HEK293 (cell line): ENCODE results near the gene FKBP3.

ENCODE experiments used
- CTCF ChIA-PET: fragments of 350-600 bp; formaldehyde crosslinking; extraction: SDS; loops from one replicate; lab custom pipeline; 2021; ENCODE audit warnings: antibody characterized with exemption; lab: Yijun Ruan, JAX
- POLR2A ChIA-PET: fragments of 300-600 bp; formaldehyde crosslinking; extraction: SDS; loops from one replicate; lab custom pipeline; 2020; ENCODE audit warnings: antibody characterized with exemption, inconsistent platforms; lab: Yijun Ruan, JAX
- H3K27ac ChIP-seq: fragments of 200-500 bp; sonication (Bioruptor generic); 2 replicates; pipeline ENCODE4 v1.5.1; 2014; ENCODE audit warnings: low read depth, low read length, control low read depth, inconsistent platforms; ENCODE audit errors: extremely low read depth
- H3K36me3 ChIP-seq, 2 experiments: fragments of 200-500 bp in 1 of 2; sonication (Bioruptor generic) in 1 of 2; 1 replicate in 1 of 2; 2 replicates in 1 of 2; pipeline ENCODE4 v1.5.1; 2014 to 2017; ENCODE audit warnings: inconsistent platforms in 2 of 2, low read length in 2 of 2; ENCODE audit not compliant: control insufficient read depth in 2 of 2, insufficient read depth in 1 of 2
- H3K4me1 ChIP-seq: fragments of 200-500 bp; sonication (Bioruptor generic); 2 replicates; pipeline ENCODE4 v1.5.1; 2014; ENCODE audit warnings: mild to moderate bottlenecking, low read length, inconsistent platforms; ENCODE audit not compliant: control insufficient read depth, insufficient read depth
- H3K4me3 ChIP-seq: 2 replicates; pipeline ENCODE4 v1.5.1; 2011; ENCODE audit warnings: low read depth, mild to moderate bottlenecking, control low read depth, low read length, moderate library complexity
- H3K9me3 ChIP-seq: fragments of 200-500 bp; sonication (Bioruptor generic); 2 replicates; pipeline ENCODE4 v1.5.1; 2014; ENCODE audit warnings: low read depth, low read length, inconsistent platforms; ENCODE audit not compliant: control insufficient read depth, insufficient read depth
- OSR2 ChIP-seq: fragments of 450-650 bp; formaldehyde crosslinking; IDR thresholded peaks from 2 replicates; pipeline ENCODE4 v1.5.1; 2016; ENCODE audit warnings: missing biosample characterization, missing genetic modification characterization
- SETDB1 ChIP-seq: IDR thresholded peaks from one replicate; pipeline ENCODE4 v1.6.1; 2017; ENCODE audit warnings: mild to moderate bottlenecking, low read length, moderate library complexity, mixed read lengths; ENCODE audit not compliant: insufficient read length
- ZFP3 ChIP-seq: fragments of 450-650 bp; formaldehyde crosslinking; IDR thresholded peaks from 2 replicates; pipeline ENCODE4 v1.5.1; 2016; ENCODE audit warnings: low read depth, missing biosample characterization, missing genetic modification characterization
- ZNF23 ChIP-seq: fragments of 450-650 bp; formaldehyde crosslinking; IDR thresholded peaks from 2 replicates; pipeline ENCODE4 v1.5.1; 2016; ENCODE audit warnings: missing biosample characterization, missing genetic modification characterization, borderline replicate concordance
- ZNF24 ChIP-seq: fragments of 450-650 bp; formaldehyde crosslinking; IDR thresholded peaks from 2 replicates; pipeline ENCODE4 v1.5.1; 2016; ENCODE audit warnings: missing biosample characterization, missing genetic modification characterization
- ZNF391 ChIP-seq: fragments of 450-650 bp; formaldehyde crosslinking; IDR thresholded peaks from 2 replicates; pipeline ENCODE4 v1.5.1; 2016; ENCODE audit warnings: low read depth, missing biosample characterization, missing genetic modification characterization, borderline replicate concordance
- ZNF544 ChIP-seq: fragments of 450-650 bp; formaldehyde crosslinking; IDR thresholded peaks from 2 replicates; pipeline ENCODE4 v1.5.0; 2017; ENCODE audit warnings: missing biosample characterization, missing genetic modification characterization
- ZNF654 ChIP-seq: fragments of 450-650 bp; formaldehyde crosslinking; IDR thresholded peaks from 2 replicates; pipeline ENCODE4 v1.5.1; 2016; ENCODE audit warnings: low read depth, missing biosample characterization, missing genetic modification characterization
- ZNF664 ChIP-seq: fragments of 450-650 bp; formaldehyde crosslinking; IDR thresholded peaks from 2 replicates; pipeline ENCODE4 v1.5.1; 2016; ENCODE audit warnings: missing biosample characterization, missing genetic modification characterization
- ZNF768 ChIP-seq: fragments of 450-650 bp; formaldehyde crosslinking; IDR thresholded peaks from 2 replicates; pipeline ENCODE4 v1.5.1; 2018; ENCODE audit warnings: missing biosample characterization, mild to moderate bottlenecking, missing genetic modification characterization
- TF ChIP-seq, protein P1 (sequence below): fragments of 450-650 bp; formaldehyde crosslinking; IDR thresholded peaks from 2 replicates; pipeline ENCODE4 v1.5.1; 2016; ENCODE audit warnings: missing biosample characterization, missing genetic modification characterization
- TF ChIP-seq, protein P2 (sequence below): fragments of 450-650 bp; formaldehyde crosslinking; IDR thresholded peaks from 2 replicates; pipeline ENCODE4 v1.5.1; 2017; ENCODE audit warnings: missing biosample characterization, missing genetic modification characterization
- TF ChIP-seq, protein P3 (sequence below): sonication (generic); formaldehyde crosslinking; IDR thresholded peaks from 2 replicates; pipeline ENCODE4 v1.8.1; 2022; ENCODE audit warnings: mild to moderate bottlenecking, moderate library complexity, missing genetic modification reagents
- TF ChIP-seq, protein P4 (sequence below): fragments of 450-650 bp; formaldehyde crosslinking; IDR thresholded peaks from 2 replicates; pipeline ENCODE4 v1.5.1; 2016; ENCODE audit warnings: missing biosample characterization, missing genetic modification characterization
- TF ChIP-seq, protein P5 (sequence below): fragments of 450-650 bp; IDR thresholded peaks from 2 replicates; pipeline ENCODE4 v1.5.1; 2018; ENCODE audit warnings: missing biosample characterization, missing genetic modification characterization

The FKBP3 gene

DNA sequence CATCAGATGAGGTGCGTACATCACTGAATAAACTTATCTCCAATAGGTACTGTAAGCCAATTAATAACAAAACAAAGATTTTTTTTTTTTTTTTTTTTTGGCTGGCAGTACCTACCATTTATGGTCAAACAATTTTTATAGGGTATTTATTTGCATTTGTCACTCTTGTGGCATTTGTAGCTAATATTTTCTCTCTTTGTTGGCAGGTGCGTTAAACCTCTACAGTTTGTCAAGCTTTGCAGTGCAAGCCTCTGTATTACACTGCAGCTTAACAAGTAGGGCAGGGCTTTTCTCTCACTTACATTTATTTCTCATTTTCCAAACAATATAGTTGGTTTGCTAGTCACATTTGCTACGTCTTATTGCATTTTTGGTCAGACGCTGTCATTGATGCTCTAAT, 38.1 kb downstream of the FKBP3 start (continued):
- TF ChIP-seq ZNF24 = no peak
- TF ChIP-seq, protein P1, sequence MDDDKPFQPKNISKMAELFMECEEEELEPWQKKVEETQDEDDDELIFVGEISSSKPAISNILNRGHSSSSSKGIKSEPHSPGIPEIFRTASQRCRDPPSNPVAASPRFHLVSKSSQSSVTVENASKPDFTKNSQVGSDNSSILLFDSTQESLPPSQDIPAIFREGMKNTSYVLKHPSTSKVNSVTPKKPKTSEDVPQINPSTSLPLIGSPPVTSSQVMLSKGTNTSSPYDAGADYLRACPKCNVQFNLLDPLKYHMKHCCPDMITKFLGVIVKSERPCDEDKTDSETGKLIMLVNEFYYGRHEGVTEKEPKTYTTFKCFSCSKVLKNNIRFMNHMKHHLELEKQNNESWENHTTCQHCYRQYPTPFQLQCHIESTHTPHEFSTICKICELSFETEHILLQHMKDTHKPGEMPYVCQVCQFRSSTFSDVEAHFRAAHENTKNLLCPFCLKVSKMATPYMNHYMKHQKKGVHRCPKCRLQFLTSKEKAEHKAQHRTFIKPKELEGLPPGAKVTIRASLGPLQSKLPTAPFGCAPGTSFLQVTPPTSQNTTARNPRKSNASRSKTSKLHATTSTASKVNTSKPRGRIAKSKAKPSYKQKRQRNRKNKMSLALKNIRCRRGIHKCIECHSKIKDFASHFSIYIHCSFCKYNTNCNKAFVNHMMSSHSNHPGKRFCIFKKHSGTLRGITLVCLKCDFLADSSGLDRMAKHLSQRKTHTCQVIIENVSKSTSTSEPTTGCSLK (tag by site-specific recombination) = no peak
- TF ChIP-seq ZFP3 (tag by site-specific recombination) = no peak
- TF ChIP-seq, protein P2, sequence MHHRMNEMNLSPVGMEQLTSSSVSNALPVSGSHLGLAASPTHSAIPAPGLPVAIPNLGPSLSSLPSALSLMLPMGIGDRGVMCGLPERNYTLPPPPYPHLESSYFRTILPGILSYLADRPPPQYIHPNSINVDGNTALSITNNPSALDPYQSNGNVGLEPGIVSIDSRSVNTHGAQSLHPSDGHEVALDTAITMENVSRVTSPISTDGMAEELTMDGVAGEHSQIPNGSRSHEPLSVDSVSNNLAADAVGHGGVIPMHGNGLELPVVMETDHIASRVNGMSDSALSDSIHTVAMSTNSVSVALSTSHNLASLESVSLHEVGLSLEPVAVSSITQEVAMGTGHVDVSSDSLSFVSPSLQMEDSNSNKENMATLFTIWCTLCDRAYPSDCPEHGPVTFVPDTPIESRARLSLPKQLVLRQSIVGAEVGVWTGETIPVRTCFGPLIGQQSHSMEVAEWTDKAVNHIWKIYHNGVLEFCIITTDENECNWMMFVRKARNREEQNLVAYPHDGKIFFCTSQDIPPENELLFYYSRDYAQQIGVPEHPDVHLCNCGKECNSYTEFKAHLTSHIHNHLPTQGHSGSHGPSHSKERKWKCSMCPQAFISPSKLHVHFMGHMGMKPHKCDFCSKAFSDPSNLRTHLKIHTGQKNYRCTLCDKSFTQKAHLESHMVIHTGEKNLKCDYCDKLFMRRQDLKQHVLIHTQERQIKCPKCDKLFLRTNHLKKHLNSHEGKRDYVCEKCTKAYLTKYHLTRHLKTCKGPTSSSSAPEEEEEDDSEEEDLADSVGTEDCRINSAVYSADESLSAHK (tag by site-specific recombination) = no peak
- no peak for TF ChIP-seq ZNF544
- TF ChIP-seq, protein P3, sequence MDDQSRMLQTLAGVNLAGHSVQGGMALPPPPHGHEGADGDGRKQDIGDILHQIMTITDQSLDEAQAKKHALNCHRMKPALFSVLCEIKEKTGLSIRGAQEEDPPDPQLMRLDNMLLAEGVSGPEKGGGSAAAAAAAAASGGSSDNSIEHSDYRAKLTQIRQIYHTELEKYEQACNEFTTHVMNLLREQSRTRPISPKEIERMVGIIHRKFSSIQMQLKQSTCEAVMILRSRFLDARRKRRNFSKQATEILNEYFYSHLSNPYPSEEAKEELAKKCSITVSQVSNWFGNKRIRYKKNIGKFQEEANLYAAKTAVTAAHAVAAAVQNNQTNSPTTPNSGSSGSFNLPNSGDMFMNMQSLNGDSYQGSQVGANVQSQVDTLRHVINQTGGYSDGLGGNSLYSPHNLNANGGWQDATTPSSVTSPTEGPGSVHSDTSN (CRISPR knock-in tag) = no peak

DNA sequence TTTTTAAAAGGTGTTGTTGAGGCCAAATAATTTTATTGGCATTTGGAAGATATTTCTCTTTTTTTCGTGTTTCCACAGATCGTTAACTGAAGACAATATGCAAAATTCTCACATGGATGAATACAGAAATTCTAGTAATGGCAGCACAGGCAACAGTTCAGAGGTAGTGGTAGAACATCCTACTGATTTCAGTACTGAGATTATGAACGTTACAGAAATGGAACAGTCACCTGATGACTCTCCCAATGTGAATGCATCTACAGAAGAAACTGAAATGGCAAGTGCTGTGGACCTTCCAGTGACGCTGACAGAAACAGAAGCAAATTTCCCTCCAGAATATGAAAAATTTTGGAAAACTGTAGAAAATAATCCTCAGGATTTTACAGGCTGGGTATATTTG, 39.1 kb downstream of the FKBP3 start:
- H3K4me1 ChIP-seq = peaks cover 6% of the 10 kb centered on the region
- H3K9me3 ChIP-seq = no peaks in the 10 kb centered on the region
- ChIA-PET POLR2A (no interaction called here), CTCF (no interaction called here)
- no peak for TF ChIP-seq ZNF391 (tag by site-specific recombination)
- no peak for TF ChIP-seq ZNF768 (tag by site-specific recombination)
- peak; percentile 15 for TF ChIP-seq SETDB1
- H3K27ac ChIP-seq = no peak overlapping the region
- H3K4me3 ChIP-seq = no peak overlapping the region
- peaks cover 51 to 63% of the 10 kb centered on the region in 2 experiments for H3K36me3 ChIP-seq

DNA sequence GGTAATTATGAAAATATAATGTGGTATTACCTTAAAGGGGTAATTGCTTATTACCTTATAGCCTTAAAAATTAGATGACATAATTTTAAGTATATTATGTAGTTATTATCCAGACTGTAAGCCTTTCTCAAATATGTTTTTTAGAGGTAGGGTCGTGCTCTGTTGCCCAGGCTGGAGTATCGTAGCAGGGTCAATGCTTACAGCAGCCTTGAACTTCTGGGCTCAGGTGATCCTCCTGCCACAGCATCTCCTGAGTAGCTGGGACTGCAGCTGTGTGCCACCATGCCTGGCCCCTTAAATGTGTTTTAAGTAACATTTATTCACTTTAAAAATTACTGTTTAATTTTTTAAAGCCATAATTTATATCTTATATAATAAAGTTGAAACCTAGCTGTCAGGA, 40.0 kb downstream of the FKBP3 start:
- Histone ChIP-seq H3K27ac (no peak overlapping the region), H3K36me3 (peaks cover 42 to 57% of the 10 kb centered on the region in 2 experiments)
- CTCF ChIA-PET = no interaction called here

DNA sequence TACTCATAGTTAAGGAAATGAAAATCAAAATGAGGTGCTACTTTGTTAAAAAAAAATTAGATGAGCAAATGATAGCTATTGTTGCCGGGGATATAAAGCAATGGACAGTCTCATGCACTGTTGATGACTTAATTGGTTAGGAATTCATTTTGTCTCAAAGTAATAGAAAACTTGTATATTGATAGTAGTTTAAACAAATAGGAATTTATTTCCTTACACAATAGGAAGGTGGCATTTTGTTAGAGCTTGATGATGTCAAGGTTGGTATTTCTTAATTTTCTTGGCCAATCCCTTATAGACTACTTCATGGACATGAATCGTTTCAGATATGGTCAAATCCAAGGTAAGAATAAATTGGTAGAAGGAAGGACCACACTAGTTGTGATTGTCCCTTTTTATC, 42.6 kb downstream of the FKBP3 start:
- H3K4me1 ChIP-seq = peaks cover 21% of the 10 kb centered on the region
- no peak overlapping the region for H3K4me3 ChIP-seq
- POLR2A ChIA-PET = interaction anchor here (0.7 kb wide), 1 partner anchor 55 kb away, joined by 9 read pairs; no protein-coding TSS in a partner anchor
- peaks cover 25 to 33% of the 10 kb centered on the region in 2 experiments for H3K36me3 ChIP-seq
- no peaks in the 10 kb centered on the region for H3K9me3 ChIP-seq
- CTCF ChIA-PET = interaction anchor here (0.6 kb wide), 1 partner anchor 58 kb away, joined by 3 read pairs; no protein-coding TSS in a partner anchor
- H3K27ac ChIP-seq = no peak overlapping the region
- TF ChIP-seq ZFP3 (tag by site-specific recombination) (no peak), OSR2 (no peak), ZNF23 (no peak), ZNF654 (tag by site-specific recombination) (no peak)
- TF ChIP-seq, protein P4, sequence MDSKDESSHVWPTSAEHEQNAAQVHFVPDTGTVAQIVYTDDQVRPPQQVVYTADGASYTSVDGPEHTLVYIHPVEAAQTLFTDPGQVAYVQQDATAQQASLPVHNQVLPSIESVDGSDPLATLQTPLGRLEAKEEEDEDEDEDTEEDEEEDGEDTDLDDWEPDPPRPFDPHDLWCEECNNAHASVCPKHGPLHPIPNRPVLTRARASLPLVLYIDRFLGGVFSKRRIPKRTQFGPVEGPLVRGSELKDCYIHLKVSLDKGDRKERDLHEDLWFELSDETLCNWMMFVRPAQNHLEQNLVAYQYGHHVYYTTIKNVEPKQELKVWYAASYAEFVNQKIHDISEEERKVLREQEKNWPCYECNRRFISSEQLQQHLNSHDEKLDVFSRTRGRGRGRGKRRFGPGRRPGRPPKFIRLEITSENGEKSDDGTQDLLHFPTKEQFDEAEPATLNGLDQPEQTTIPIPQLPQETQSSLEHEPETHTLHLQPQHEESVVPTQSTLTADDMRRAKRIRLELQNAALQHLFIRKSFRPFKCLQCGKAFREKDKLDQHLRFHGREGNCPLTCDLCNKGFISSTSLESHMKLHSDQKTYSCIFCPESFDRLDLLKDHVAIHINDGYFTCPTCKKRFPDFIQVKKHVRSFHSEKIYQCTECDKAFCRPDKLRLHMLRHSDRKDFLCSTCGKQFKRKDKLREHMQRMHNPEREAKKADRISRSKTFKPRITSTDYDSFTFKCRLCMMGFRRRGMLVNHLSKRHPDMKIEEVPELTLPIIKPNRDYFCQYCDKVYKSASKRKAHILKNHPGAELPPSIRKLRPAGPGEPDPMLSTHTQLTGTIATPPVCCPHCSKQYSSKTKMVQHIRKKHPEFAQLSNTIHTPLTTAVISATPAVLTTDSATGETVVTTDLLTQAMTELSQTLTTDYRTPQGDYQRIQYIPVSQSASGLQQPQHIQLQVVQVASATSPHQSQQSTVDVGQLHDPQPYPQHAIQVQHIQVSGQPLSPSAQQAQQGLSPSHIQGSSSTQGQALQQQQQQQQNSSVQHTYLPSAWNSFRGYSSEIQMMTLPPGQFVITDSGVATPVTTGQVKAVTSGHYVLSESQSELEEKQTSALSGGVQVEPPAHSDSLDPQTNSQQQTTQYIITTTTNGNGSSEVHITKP (tag by site-specific recombination) = no peak

More for the DNA sequence above, 40.0 kb downstream of the FKBP3 start:
- TF ChIP-seq, protein P5, sequence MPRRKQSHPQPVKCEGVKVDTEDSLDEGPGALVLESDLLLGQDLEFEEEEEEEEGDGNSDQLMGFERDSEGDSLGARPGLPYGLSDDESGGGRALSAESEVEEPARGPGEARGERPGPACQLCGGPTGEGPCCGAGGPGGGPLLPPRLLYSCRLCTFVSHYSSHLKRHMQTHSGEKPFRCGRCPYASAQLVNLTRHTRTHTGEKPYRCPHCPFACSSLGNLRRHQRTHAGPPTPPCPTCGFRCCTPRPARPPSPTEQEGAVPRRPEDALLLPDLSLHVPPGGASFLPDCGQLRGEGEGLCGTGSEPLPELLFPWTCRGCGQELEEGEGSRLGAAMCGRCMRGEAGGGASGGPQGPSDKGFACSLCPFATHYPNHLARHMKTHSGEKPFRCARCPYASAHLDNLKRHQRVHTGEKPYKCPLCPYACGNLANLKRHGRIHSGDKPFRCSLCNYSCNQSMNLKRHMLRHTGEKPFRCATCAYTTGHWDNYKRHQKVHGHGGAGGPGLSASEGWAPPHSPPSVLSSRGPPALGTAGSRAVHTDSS (tag by site-specific recombination) = no peak
- TF ChIP-seq ZNF664 = 0 out of 2 replicates have a peak, but pooled peaks have one; percentile 2
- no peaks in the 10 kb centered on the region for H3K9me3 ChIP-seq
- H3K4me1 ChIP-seq = peaks cover 15% of the 10 kb centered on the region
- no peak overlapping the region for H3K4me3 ChIP-seq
- POLR2A ChIA-PET = interaction anchor here (0.6 kb wide), 1 partner anchor 134 kb away, joined by 3 read pairs; no protein-coding TSS in a partner anchor
